H1 (cell line): ENCODE results near the gene ELFN1.

ENCODE experiments used
- CBX5 ChIP-seq: fragments of 300-800, 300-1000 bp; sonication (generic); IDR thresholded peaks from 2 replicates; pipeline ENCODE4 v1.7.1; 2016; ENCODE audit warnings: antibody characterized with exemption, low read length, low read depth
- EZH2 ChIP-seq: fragments of 200-600 bp; sonication (generic); IDR thresholded peaks from 2 replicates; pipeline ENCODE4 v1.7.1; 2012; ENCODE audit warnings: low read depth, mild to moderate bottlenecking, moderate library complexity, low read length, inconsistent platforms; ENCODE audit not compliant: severe bottlenecking
- SIN3A ChIP-seq, 2 experiments: IDR thresholded peaks in 1 of 2; conservative IDR thresholded peaks in 1 of 2; 2 replicates each; pipeline ENCODE4 v1.6.1; 2011 to 2012; ENCODE audit warnings: low read length in 2 of 2, improper control_type of control experiment in 1 of 2, low read depth in 1 of 2, mild to moderate bottlenecking in 1 of 2
- YY1 ChIP-seq: IDR thresholded peaks from 2 replicates; pipeline ENCODE4 v1.6.1; 2011; ENCODE audit warnings: low read depth, mild to moderate bottlenecking, low read length
- TF ChIP-seq, protein P1 (sequence below), 3 experiments: IDR thresholded peaks; 1 replicate in 2 of 3; 2 replicates in 1 of 3; pipeline versions ENCODE4 v1.5.1 to v1.6.1; 2011; ENCODE audit warnings: low read length in 3 of 3, mild to moderate bottlenecking in 3 of 3, inconsistent platforms in 2 of 3, low read depth in 1 of 3, moderate library complexity in 1 of 3; ENCODE audit not compliant: insufficient read depth in 1 of 3; ENCODE audit errors: control extremely low read depth in 1 of 3

DNA sequence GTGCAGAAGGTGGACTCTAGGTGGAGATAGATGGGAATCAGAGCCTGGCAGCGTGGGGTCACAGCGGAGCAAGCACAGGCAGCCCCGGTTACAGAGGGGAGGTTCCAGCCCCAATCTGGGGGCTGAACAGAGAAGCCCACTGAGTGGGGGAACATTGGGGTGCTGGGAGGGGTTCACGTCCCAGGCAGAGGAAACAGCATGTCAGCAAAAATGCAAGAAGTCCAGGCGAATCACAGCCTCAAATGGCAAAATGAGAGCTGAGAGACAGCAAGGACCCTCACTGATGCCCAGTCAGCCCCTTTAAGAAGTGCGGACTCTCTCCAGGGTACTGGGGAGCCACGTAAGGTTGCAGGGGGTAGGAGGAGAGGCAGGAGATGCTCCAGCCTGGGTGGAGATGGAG, 62.0 kb downstream of the ELFN1 start:
- TF ChIP-seq, protein P1, sequence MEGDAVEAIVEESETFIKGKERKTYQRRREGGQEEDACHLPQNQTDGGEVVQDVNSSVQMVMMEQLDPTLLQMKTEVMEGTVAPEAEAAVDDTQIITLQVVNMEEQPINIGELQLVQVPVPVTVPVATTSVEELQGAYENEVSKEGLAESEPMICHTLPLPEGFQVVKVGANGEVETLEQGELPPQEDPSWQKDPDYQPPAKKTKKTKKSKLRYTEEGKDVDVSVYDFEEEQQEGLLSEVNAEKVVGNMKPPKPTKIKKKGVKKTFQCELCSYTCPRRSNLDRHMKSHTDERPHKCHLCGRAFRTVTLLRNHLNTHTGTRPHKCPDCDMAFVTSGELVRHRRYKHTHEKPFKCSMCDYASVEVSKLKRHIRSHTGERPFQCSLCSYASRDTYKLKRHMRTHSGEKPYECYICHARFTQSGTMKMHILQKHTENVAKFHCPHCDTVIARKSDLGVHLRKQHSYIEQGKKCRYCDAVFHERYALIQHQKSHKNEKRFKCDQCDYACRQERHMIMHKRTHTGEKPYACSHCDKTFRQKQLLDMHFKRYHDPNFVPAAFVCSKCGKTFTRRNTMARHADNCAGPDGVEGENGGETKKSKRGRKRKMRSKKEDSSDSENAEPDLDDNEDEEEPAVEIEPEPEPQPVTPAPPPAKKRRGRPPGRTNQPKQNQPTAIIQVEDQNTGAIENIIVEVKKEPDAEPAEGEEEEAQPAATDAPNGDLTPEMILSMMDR (IDR thresholded peaks at IDR 0.05; ENCODE audit: control extremely low read depth in 1 of 3, insufficient read depth in 1 of 3, low read depth in 1 of 3, low read length in 3 of 3): no peak
- TF ChIP-seq EZH2 (no peak), CBX5 (no peak), YY1 (no peak), SIN3A (conservative IDR thresholded peaks at IDR 0.05 in 1 of 2, IDR thresholded peaks at IDR 0.05 in 1 of 2; ENCODE audit: low read depth in 1 of 2, low read length in 2 of 2) (no peak)
